Measurements from ENCODE around the gene HOXA10.

DNA sequence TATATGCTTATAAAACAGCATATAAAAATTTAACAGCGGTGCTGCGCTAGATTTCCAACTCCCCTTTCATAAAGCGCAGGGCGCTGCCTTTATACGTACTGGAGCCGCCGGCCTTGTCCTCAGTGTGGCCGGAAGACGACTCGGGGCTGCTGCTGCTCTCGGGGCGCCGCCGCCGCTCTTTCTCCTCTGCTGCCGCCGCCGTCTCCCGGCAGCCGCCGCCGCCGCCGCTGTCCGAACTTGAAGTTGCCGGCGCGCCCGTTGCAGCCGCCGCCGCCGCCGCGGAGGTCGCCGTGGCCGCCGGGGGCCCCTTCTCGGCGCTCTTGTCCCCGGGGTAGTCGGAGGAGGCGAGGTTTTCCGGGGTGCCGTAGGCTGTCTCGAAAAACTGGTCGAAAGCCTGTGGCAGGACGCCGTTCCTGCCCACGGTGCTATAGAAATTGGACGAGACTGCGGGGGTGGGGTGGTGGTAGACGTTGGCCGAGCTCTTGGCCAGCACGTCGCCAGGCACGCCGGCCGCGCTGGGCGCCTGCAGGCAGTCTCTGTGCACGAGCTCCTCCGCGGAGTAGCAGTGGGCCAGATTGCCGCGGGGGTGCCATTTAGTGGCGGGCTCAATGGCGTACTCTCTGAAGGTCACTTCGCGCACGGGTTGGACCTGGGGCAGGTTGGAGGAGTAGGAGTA, 10.4 kb upstream of the HOXA10 start:
- TF ChIP-seq, protein P1, sequence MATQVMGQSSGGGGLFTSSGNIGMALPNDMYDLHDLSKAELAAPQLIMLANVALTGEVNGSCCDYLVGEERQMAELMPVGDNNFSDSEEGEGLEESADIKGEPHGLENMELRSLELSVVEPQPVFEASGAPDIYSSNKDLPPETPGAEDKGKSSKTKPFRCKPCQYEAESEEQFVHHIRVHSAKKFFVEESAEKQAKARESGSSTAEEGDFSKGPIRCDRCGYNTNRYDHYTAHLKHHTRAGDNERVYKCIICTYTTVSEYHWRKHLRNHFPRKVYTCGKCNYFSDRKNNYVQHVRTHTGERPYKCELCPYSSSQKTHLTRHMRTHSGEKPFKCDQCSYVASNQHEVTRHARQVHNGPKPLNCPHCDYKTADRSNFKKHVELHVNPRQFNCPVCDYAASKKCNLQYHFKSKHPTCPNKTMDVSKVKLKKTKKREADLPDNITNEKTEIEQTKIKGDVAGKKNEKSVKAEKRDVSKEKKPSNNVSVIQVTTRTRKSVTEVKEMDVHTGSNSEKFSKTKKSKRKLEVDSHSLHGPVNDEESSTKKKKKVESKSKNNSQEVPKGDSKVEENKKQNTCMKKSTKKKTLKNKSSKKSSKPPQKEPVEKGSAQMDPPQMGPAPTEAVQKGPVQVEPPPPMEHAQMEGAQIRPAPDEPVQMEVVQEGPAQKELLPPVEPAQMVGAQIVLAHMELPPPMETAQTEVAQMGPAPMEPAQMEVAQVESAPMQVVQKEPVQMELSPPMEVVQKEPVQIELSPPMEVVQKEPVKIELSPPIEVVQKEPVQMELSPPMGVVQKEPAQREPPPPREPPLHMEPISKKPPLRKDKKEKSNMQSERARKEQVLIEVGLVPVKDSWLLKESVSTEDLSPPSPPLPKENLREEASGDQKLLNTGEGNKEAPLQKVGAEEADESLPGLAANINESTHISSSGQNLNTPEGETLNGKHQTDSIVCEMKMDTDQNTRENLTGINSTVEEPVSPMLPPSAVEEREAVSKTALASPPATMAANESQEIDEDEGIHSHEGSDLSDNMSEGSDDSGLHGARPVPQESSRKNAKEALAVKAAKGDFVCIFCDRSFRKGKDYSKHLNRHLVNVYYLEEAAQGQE (IDR thresholded peaks at IDR 0.05; ENCODE audit: insufficient read depth in 1 of 2, low read depth in 2 of 2, low read length in 2 of 2) = no peak
- TF ChIP-seq POLR2AphosphoS5 (IDR thresholded peaks at IDR 0.05; ENCODE audit: low read depth, low read length) = no peak
- TF ChIP-seq TAF1 (IDR thresholded peaks at IDR 0.05; ENCODE audit: borderline replicate concordance, insufficient read depth, low read length) = no peak
- no peak for TF ChIP-seq SIN3A (IDR thresholded peaks at IDR 0.05; ENCODE audit: borderline replicate concordance, insufficient read depth, low read length)
